Mononuclear cell (primary cell): ENCODE measurements around the gene GRID2. TPM values are rescaled to one million over a fixed set of nuclear protein-coding genes. Genes with fewer than 3 reads are reported as not detected.
"Not testable (repeated sequence)": the region's sequence is repeated elsewhere in the genome, so short reads cannot be mapped to it uniquely, and the experiment has no call there.

Experiments
- H3K27me3 ChIP-seq: 2 replicates; pipeline ENCODE4 v1.6.0; 2011; ENCODE audit warnings: low read length, control low read depth; ENCODE audit not compliant: insufficient read depth
- H3K4me1 ChIP-seq: 2 replicates; pipeline ENCODE4 v1.5.1; 2011; ENCODE audit warnings: mild to moderate bottlenecking, low read length, control low read depth; ENCODE audit not compliant: insufficient read depth
- H3K4me3 ChIP-seq: 2 replicates; pipeline ENCODE4 v1.5.1; 2011; ENCODE audit warnings: mild to moderate bottlenecking, low read length, moderate library complexity
- H3K9me3 ChIP-seq: 2 replicates; pipeline ENCODE4 v1.5.1; 2011; ENCODE audit warnings: low read depth, mild to moderate bottlenecking, control low read depth, low read length
- total RNA-seq: library from RNA; depleted of rRNA; stranded (reverse); fragments of >200 nt; gene quantifications from one replicate; pipeline ENCODE4 v1.2.3, GENCODE V29; 2012

GRID2 gene
- total RNA-seq, 1 donor = not detected

- Histone ChIP-seq H3K4me3 (no peak overlapping the region), H3K9me3 (no peaks in the 10 kb centered on the region), H3K27me3 (no peaks in the 10 kb centered on the region), H3K4me1 (no peaks in the 10 kb centered on the region)
These were observed 40.5 kb downstream of the GRID2 start for GRCh38 chr4:92344216-92344615.

- Histone ChIP-seq H3K4me3 (no peak overlapping the region), H3K27me3 (no peaks in the 10 kb centered on the region), H3K9me3 (no peaks in the 10 kb centered on the region), H3K4me1 (no peaks in the 10 kb centered on the region)
These were observed 42.5 kb downstream of the GRID2 start for GRCh38 chr4:92346289-92346688.

- Histone ChIP-seq H3K4me1 (no peaks in the 10 kb centered on the region), H3K9me3 (no peaks in the 10 kb centered on the region), H3K27me3 (no peaks in the 10 kb centered on the region), H3K4me3 (no peak overlapping the region)
These were observed 54.2 kb downstream of the GRID2 start for GRCh38 chr4:92357966-92358365.

GRCh38 chr4:92359491-92359890 is 55.7 kb downstream of the GRID2 start:
- Histone ChIP-seq H3K4me3 (no peak overlapping the region), H3K9me3 (no peaks in the 10 kb centered on the region), H3K4me1 (no peaks in the 10 kb centered on the region), H3K27me3 (no peaks in the 10 kb centered on the region)

GRCh38 chr4:92362028-92362427 is 58.3 kb downstream of the GRID2 start:
- no peak overlapping the region for H3K4me3 ChIP-seq
- no peaks in the 10 kb centered on the region for H3K4me1 ChIP-seq
- no peaks in the 10 kb centered on the region for H3K9me3 ChIP-seq
- H3K27me3 ChIP-seq = no peaks in the 10 kb centered on the region

GRCh38 chr4:92368653-92369052 is 64.9 kb downstream of the GRID2 start:
- H3K4me3 ChIP-seq = no peak overlapping the region
- no peaks in the 10 kb centered on the region for H3K4me1 ChIP-seq
- H3K9me3 ChIP-seq = no peaks in the 10 kb centered on the region
- no peaks in the 10 kb centered on the region for H3K27me3 ChIP-seq

GRCh38 chr4:92381616-92382015 is 77.8 kb downstream of the GRID2 start:
- Histone ChIP-seq H3K4me1 (no peaks in the 10 kb centered on the region), H3K9me3 (no peaks in the 10 kb centered on the region)

GRCh38 chr4:92382128-92382527 is 78.4 kb downstream of the GRID2 start:
- Histone ChIP-seq H3K27me3 (no peaks in the 10 kb centered on the region), H3K4me1 (no peaks in the 10 kb centered on the region), H3K4me3 (no peak overlapping the region), H3K9me3 (no peaks in the 10 kb centered on the region)

More at GRCh38 chr4:92381616-92382015, 77.8 kb downstream of the GRID2 start:
- H3K4me3 ChIP-seq = no peak overlapping the region
- no peaks in the 10 kb centered on the region for H3K27me3 ChIP-seq

- Histone ChIP-seq H3K9me3 (no peaks in the 10 kb centered on the region), H3K4me3 (no peak overlapping the region), H3K4me1 (no peaks in the 10 kb centered on the region), H3K27me3 (no peaks in the 10 kb centered on the region)
These were observed 83.8 kb downstream of the GRID2 start for GRCh38 chr4:92387459-92388069.

GRCh38 chr4:92399032-92399431 is 95.3 kb downstream of the GRID2 start:
- Histone ChIP-seq H3K4me3 (no peak overlapping the region), H3K27me3 (no peaks in the 10 kb centered on the region), H3K4me1 (no peaks in the 10 kb centered on the region), H3K9me3 (no peaks in the 10 kb centered on the region)

- H3K27me3 ChIP-seq, H3K4me3 ChIP-seq, H3K4me1 ChIP-seq, H3K9me3 ChIP-seq: not testable (repeated sequence)
These were observed 99.8 kb downstream of the GRID2 start for GRCh38 chr4:92403525-92403924.

GRCh38 chr4:92406488-92406887 is 102.7 kb downstream of the GRID2 start:
- Histone ChIP-seq H3K4me1 (no peaks in the 10 kb centered on the region), H3K4me3 (no peak overlapping the region), H3K27me3 (no peaks in the 10 kb centered on the region), H3K9me3 (no peaks in the 10 kb centered on the region)

- H3K9me3 ChIP-seq = no peaks in the 10 kb centered on the region
- no peak overlapping the region for H3K4me3 ChIP-seq
- H3K4me1 ChIP-seq = no peaks in the 10 kb centered on the region
- no peaks in the 10 kb centered on the region for H3K27me3 ChIP-seq
These were observed 118.2 kb downstream of the GRID2 start for GRCh38 chr4:92421920-92422319.

- Histone ChIP-seq H3K9me3 (no peaks in the 10 kb centered on the region), H3K4me1 (no peaks in the 10 kb centered on the region), H3K27me3 (no peaks in the 10 kb centered on the region), H3K4me3 (no peak overlapping the region)
These were observed 129.5 kb downstream of the GRID2 start for GRCh38 chr4:92433272-92433758.

- not testable (repeated sequence) for H3K9me3 ChIP-seq, H3K4me3 ChIP-seq, H3K27me3 ChIP-seq, H3K4me1 ChIP-seq
These were observed 135.0 kb downstream of the GRID2 start for GRCh38 chr4:92438722-92439121.

GRCh38 chr4:92442131-92442530 is 138.4 kb downstream of the GRID2 start:
- not testable (repeated sequence) for H3K4me1 ChIP-seq, H3K27me3 ChIP-seq, H3K4me3 ChIP-seq

More at GRCh38 chr4:92442131-92442530, 138.4 kb downstream of the GRID2 start:
- H3K9me3 ChIP-seq = not testable (repeated sequence)
